ENCODE measurements around the gene DTX3.

The DTX3 gene

DNA sequence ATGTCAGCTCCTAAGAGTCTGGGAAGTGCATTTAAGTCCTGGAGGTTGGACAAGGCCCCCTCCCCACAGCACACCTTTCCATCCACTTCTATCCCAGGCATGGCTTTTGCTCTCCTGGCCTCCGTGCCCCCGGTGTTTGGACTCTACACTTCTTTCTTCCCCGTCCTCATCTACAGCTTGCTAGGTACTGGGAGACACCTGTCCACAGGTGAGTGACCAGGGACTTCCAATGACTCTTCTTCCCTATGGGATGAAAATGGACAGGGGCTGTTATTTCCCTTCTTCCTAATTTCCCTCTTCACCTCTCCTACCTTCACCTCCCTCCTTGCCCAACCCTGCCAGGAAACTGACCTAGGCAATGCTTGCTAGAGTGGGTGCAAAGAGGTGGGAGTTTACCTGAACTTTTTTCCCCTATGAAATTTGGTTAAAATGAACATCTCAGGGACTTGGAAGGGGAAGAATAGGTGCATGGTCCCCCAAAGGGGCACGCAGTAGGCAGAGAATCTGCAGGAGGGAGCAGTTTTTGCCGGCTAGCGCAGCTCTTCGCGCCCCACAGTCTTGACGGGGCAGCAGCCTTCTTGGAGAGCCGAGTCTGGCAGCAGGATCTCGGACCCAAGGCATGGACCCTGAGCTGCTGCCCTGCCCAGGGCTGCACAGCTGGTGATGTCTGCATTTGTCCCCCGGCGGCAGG lies 15.8 kb downstream of the DTX3 start:
- DNase-seq (ENCODE audit: low spot score): no peak

DNA sequence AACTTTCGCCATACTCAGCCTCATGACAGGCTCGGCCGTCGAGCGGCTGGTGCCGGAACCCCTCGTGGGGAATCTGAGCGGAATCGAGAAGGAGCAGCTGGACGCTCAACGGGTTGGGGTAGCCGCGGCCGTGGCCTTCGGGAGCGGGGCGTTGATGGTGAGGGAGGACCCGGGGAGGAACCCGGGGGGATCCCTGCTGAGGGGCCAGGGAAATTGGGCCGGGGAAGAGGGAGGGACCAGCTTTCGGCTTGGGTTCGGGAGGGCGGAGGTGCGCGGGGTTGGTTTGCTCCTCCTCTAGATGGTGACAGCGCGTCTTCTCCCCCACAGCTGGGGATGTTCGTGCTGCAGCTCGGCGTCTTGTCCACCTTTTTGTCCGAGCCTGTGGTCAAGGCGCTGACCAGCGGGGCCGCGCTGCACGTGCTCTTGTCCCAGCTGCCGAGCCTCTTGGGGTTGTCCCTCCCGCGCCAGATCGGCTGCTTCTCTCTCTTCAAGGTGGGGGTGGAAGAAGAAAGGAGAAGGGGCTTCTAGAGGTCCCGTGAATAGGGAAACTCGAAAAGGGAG lies 16.4 kb downstream of the DTX3 start:
- no peak for DNase-seq (ENCODE audit: low spot score)

DNA sequence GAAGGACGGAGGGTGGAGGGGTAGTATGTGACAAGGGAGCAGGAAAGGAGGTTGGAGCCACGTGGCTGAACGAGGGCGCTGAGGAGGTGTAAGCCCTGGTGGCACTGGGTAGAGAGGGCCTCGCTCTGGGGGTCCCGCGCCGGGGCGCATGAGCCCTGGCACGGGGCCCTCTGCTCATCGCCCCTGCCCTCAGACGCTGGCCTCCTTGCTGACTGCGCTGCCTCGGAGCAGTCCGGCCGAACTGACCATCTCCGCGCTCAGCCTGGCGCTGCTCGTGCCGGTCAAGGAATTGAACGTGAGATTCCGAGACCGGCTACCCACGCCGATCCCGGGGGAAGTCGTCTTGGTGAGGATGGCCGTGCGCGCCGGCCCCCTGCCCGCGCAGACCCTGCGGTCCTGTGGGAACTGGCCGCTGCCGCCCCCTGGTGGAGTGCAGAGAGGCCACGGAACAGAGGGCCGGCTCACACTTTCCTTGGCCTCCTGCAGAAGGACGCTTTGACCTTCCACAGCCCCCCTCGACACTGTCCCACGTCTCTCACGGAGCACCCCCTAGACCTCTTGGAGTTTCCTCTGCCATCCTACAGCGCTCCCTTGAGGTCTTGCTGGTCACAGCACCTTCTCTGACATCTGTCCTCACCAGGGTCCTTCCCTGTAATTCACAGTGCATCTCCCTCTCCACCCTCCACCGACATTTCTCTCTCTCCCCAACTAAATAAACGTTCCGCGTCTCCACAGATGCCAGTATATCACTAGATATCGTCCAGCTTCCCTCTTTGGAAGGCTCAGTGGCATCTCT lies 17.1 kb downstream of the DTX3 start:
- peak; percentile 97 for DNase-seq (ENCODE audit: low spot score)

- DNase-seq (ENCODE audit: low spot score): no peak
Measured at GRCh38 chr12:57622293-57623245, 17.9 kb downstream of the DTX3 start.

- no peak for DNase-seq (ENCODE audit: low spot score)
Measured at GRCh38 chr12:57623385-57623784, 18.8 kb downstream of the DTX3 start.

GRCh38 chr12:57623811-57624390 lies 19.3 kb downstream of the DTX3 start:
- DNase-seq (ENCODE audit: low spot score): no peak

DNA sequence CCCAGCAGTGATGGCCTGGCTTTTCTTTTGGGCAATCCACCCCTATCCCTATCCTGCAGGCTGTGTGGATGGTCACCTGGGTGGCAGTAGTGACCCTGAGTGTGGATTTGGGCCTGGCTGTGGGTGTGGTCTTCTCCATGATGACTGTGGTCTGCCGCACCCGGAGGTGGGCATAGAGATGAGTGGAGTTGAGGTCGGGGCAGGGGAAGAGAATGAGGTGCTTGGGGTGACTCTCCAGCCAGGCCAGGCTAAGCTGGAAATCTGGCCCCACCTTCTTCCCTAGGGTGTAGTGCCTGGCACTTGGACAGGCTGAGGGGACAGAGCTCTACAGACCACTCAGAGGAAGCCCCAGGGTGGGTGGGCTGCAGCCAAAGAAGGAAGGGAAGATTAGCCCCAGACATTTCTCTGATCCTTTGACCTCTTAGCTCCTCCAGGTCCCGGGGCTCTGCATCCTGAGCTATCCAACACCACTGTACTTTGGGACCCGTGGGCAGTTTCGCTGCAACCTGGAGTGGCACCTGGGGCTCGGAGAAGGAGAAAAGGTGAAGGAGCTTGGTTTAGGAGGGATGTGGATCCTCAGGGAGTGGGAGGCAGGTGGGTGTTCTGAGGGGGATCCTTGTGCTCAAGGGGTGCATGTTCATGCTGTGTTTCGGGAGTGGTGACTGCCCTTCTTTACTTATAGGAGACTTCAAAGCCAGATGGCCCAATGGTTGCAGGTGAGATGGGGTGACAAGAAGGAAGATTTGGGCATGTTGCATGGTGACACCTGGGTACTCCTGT lies 20.0 kb downstream of the DTX3 start:
- no peak for DNase-seq (ENCODE audit: low spot score)

DNA sequence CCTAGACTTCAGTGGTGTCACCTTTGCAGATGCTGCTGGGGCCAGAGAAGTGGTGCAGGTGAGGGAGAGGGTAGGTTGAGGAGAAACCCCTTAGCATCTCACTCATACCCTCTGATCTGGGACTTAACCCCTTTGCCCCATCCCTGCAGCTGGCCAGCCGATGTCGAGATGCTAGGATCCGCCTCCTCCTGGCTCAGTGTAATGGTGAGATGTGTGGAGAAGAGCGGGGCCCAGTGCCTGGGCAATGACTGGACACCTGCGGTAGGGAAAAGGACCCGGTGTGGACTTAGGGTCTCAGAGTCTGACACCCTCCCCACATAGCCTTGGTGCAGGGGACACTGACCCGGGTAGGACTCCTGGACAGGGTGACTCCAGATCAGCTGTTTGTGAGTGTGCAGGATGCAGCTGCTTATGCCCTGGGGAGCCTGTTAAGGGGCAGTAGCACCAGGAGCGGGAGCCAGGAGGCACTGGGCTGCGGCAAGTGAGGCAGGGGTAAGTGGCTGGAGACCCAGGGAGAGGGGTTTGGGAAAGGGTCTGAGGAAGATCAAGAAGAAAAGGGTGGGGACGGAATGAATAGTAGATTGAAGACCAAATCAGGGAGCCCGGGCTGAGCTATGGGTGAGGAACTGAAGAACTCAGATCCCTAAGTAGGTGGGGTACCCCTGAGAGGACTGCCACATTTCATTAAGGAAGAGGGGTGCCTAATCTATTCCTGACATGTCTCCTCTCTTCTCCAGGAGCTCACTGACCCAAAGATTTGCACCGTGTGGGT lies 20.8 kb downstream of the DTX3 start:
- no peak for DNase-seq (ENCODE audit: low spot score)

DNA sequence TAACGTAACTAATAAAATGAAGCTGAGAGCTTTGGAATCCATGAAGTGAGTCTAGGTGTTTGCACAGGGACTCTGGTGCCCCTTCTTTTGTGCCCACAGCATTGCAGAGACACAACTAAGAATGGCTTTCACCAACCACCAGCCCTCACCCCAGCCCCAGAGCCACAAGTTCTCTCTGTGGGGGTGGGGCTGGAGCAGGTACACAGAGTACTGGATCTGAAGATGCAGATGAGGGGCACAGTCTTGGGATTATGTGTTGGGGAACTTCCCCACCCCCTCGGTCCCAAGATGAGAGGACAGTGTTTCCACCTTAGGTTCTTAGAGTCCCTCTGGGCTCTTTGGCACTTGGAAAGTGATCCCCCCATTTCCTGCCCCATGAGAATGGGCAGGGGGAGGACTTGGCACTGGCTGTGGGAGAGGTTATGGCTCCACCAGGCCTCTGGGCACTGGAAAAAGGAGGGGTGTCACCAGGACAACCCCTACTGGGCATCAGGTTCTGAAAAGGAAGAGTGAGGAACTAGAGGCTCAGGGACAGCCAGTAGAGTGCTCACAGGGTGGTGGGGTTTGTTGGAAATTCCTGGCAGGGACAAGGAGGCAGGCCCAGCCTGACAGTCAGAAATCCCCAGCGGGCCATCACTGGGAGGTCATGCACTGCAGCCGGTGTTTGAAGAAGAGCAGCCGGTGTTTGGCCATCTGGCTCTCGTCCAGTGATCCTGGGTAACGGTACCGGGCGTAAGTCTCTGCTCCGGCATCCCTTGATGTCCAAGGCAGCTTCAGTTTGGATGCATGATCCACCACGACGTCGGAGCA lies 21.7 kb downstream of the DTX3 start:
- no peak for DNase-seq (ENCODE audit: low spot score)

- DNase-seq (ENCODE audit: low spot score): no peak
Measured at GRCh38 chr12:57626921-57627445, 22.4 kb downstream of the DTX3 start.

DNA sequence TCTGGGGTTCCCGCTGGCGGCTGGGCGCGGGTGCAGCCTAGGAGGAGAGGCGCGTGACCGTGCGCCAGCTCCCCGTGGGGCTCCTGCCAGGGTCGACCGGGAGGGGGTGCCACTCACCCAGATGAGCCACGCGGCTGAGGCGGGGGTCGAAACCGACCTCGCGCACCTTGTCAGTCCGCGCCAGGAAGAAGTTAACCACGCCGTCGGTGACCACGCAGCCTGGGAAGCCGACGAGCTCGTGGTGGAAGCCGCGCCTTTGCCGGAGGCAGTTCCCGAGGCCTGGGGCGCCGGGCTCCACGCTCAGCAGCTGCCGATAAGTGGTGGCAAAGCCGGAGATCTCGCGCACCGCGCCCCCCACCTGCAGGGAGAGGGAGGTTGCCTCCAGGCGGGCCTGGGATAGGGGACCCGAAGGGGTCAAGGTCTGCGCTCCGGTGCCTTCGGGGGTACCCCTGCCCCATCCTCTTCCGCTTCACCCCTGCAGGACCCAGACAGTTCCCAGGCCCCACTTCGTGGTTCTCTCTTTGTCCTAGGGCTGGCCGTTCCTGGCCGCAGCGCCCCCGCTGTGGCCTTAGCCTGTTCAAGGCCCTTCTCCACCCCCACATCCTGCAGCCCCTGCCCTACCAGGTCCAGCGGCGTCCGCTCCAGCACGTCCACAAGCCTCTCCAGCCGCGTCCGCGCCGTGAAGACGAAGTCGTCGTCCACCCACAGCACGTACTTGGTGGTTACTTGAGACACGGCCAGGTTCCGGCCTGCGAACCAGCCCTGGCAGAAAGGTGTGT lies 23.1 kb downstream of the DTX3 start:
- DNase-seq (ENCODE audit: low spot score): no peak

GRCh38 chr12:57628280-57629191 lies 23.9 kb downstream of the DTX3 start:
- no peak for DNase-seq (ENCODE audit: low spot score)

DNA sequence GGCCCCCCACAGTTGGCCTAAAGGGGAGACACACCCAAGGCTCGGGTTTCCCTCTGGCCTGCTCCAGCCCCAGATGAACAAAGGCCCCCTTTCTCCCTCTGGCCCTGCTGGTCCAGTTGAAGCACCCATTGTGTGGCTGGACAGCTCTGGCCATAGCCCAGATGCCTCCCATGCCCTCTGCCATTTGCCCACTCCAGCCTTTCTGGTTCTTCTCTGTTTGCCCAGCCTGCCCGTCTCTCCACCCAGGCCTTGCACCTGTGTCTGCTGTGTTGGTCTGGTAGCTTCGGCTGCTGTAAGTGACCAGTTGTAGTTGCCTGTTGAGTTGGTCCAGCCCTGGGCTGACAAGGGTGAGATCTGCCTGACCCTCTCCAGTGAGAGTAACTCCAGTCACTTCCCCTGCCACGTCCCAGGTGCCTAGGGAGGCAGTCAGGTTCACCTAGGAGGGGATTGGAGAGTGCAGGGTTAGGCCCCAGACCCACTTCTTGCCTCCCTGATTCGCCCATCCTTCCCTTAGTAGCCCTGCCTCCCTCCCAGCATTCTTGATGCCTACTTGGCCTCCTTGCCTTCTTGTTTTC lies 25.4 kb downstream of the DTX3 start:
- no peak for DNase-seq (ENCODE audit: low spot score)

GRCh38 chr12:57630891-57631433 lies 26.3 kb downstream of the DTX3 start:
- no peak for DNase-seq (ENCODE audit: low spot score)

- DNase-seq (ENCODE audit: low spot score): peak; percentile 24
Measured at GRCh38 chr12:57631566-57632072, 27.0 kb downstream of the DTX3 start.
